Middle frontal gyrus (tissue), 1 donor: ENCODE results near the gene HLCS.

ENCODE experiments used
- DNase-seq: peaks from one replicate; pipeline ENCODE4 v3.0.0-alpha.2; 2015; ENCODE audit warnings: low spot score; ENCODE audit errors: extremely low spot score

HLCS gene

DNA sequence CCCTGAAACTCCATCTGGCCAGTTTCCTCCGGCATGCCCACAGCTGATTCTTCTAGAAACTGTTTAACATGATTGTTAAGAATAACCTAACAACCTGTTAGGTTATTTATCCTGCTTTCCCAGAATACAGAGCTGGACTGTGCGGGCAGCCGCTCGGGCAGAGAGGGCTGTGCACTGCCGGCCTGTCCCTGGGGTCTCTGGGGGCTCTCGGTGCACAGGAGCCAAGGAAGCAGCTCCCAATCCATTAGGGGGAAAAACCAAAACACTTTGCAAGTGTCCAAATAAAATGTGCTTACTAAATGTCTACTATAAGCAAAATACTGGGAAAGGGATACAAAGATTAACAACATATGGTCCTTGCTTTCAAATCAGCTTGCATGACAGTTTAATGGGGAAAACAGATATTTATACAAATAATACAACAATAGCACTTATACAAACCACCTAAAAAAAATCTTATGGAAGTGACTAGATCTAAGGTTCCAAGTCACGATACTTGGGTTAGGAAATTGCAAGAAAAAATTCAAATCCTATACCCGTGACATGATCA, 50.7 kb downstream of the HLCS start:
- DNase-seq = no peak

DNA sequence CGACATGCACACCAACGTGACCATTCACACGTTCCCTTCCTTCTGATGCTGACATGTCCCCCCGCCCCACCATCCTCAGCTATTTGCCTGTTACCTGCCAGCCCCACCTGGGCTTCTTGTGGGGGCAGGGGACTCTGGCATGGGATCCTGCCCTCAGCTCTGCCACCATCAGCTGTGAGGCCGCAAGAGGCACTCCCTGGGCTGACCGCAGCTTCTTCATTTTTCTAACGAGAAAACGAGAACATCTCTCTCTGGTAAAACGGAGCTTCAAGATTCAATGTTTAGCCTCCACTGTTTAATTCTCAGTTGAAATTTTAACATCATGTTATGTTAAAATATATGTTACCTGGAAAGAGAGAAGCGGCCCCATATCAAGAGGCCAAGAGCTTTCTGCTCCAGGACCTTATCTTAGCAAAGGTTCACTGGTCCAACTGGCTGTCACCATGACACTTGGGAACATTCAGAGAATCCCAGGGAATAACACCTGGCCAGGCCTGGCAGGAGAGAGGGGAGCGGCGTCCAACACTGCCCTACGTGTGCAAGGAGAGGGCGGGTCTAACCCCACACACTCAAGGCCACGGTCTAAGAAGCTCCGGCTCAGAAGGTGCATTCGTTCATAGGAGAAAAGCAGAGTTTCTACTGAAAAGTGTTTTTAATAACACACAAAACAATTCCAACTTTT, 51.3 kb downstream of the HLCS start:
- no peak for DNase-seq

DNA sequence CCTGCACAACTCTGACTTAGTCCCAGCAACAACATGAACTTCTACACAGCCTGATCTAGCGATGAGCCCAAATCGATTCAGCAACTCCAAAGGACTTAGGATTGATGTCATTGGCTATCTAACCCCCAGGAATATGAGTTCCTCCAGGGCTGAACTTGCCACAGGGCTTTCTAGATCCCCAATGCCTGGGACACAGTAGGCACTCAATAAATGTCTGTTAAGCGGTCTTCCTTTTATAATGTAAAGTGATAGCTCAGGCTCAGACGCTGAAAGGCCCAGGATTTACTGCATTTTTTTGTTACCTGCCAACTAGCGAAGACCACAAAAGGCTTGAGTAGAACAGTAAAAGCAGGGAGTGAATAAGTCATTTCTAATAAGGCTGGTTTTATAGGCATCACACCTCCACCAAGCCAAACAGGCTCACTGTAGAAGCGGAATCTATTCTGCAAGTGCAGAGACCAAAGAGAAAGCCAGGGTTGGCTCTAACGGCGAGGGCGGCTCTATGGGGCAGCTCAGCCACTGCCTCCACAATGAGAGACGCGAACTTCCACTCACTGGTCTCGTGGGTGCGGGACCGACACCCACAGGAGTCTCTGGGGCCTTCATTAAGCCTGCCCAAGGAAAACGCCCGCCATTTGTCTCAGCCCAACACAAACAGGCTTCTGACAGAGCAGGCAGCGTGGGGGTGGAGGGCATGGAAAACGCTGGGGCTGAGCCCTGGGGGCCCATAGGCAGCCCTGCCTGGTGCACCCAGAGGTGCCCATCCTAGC, 52.0 kb downstream of the HLCS start:
- no peak for DNase-seq

DNA sequence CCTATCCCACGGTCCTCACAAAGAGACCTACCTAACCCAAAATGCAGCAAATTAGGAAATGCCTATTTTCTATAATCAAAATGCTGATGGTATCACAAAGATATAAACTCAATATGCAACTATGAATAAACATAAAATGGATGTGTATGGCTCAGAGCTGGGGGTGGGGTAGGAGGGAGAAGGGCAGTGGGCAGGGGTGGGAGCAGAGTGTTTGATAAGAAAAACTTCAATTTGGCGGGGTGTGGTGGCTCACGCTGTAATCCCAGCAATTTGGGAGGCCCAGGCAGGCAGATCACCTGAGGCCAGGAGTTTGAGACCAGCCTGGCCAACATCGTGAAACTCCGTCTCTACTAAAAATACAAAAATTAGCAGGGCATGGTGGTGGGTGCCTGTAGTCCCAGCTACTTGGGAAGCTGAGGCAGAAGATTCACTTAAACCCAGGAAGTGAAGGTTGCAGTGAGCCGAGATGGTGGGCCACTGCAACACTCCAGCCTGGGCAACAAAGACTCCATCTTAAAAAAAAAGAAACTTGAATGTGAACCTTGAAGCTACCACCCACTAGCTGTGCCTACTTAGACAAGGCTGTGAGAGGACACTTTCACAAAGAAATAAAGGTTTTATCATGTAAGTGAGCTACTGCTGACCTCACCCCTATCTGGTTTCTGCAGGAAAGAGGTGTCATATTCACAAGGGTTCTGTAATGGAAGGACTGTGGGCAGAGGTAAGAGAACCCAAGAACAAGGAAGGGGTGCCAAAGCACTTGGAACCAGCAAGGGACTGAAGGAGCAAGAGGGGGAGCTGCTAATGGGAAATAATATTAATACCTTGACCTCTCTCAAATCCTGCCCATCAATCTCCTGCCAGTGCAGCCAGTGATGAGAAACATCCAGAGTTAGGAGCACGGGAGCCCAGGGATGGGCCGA, 53.0 kb downstream of the HLCS start:
- no peak for DNase-seq

DNA sequence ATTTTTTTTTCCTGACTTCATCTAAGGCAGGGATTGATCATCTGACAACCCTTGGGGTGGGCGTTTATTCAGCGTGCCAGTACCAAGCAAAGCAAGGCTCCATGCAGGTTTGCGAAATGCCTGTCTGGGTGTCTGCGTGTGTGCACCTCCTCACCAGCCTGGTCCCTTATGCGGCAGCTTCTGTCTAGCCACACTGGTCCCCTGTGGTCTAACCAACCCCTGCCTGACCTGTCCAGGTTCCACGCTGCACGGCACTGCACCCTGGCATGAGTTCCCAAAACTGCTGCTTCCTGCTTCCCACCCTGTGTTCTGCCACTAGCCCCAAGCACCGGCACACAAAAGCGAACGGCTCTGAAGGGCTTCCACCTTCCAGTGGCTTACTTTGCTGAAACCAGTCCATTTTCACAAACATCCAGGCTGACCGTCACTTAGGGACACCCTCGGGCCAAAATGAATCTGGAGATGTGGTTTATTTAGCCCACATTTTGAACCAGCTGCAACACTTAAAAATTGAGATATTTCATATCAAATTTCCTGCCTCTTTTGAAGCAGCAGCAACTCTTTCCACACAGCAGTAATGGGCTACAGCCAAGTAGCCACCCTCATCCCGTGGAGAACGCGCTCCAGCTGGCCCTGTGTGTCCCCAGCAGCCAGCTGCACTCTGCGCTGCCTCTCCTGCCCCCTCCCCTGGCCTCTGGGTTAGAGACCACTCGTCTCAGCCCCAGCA, 55.7 kb downstream of the HLCS start:
- DNase-seq = no peak

DNA sequence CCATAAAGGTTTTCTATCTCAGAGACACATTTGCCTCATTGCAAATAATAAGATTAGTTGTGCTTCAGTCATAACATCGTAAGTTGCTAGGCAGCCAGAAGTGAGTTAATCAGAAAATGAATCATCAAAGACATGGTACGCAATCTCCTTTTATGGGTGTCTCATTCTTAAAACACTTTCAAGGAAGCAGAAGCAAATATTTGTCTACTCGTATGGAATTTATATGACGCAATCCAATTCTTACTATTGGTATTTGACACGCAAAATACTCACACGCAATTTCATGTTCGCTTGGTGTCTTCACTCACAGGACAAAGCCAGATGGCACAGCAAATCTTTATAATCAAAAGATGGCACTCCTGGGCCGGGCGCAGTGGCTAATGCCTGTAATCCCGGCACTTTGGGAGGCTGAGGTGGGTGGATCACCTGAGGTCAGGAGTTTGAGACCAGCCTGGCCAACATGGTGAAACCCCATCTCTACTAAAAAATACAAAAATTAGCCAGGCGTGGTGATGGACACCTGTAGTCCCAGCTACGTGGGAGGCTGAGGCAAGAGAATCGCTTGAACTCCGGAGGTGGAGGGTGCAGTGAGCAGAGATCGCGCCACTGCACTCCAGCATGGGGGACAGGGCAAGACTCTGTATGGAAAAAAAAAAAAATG, 56.4 kb downstream of the HLCS start:
- no peak for DNase-seq

DNA sequence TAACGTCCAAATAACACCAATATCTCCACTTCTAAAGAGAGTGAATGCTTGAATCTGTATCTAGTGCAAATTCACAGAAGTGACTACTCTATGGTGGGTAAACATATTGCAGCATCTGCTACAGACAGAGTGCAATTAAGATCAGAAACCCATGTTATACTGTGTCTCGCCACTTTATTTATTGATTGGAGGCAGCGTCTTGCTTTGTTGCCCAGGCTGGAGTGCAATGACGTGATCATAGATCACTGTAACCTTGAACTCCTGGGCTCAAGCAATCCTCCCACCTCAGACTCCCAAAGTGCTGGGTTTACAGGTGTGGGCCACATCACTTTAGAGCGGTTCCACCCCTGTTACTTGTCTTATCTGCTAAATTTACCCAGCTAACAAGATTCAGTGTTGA, 57.0 kb downstream of the HLCS start:
- DNase-seq = no peak

DNA sequence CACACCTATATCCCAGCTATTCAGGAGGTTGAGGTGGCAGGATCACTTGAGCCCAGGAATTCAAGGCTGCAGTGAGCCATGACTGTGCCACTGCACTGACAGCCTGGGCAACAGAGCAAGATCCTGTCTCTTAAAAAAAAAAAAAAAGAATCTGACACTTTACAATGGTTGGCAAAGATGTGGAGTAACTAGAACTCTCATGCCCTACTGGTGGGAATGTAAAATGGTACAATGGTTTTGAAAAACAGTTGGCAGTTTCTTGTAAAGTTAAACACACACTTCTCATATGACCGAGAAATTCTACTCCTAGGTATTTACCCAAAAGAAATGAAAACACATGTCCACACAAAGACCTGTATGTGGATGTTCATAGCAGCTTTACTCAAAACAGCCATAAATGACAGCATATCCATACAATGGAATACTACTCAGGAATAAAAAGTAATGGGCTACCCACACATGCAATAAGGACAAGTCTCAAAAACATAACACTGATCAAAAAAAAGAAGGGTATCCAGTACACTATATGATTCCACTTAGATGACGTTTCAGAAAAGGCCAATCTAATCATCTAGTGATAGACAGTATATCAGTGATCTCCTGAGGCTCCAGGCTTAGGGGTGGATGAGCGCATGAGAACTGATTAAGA, 58.1 kb downstream of the HLCS start:
- DNase-seq = no peak

DNA sequence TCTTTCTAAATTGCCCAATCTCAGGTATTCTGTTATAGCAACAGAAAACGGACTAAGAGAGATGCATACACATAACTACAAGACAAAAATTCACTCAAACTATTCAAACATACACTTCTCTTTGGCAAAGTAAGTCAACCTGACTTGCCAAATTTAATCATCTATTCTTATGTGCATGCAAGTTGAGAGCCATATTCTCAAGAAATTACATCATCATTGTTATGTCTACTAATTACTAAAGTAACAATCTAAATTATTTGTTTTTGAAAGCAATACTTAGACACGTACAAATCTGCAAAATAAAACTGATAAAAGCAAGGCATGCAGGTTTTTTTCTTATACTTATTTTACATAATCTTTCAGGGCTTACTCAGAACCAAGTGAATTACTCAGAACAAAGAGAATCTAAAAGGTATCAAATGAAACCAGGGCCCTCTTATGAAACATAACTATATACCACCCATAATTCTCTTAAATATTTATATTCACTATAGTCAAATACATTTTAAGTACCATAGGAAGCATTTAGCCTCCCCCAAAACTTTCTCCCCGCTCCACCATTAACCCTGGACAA, 62.3 kb downstream of the HLCS start:
- no peak for DNase-seq

DNA sequence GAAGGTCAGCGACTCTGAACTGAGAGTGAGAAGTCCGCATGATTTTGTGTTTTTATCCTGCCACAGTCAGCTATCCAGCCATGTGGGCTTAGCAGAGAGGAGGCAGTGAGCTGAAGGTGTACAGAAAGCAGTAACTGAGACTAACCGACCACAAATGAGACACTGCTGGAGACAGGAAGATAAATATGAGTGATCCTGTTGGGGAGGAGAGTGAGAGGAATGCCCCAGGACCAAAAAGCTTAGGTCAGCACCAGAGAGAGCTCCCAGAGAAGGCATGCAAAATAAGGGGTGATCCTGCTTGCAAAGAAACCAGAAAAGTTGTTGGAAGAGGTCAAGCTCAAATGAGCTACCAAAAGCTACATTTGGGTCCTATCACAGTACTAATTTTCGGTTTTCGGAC, 63.7 kb downstream of the HLCS start:
- DNase-seq = no peak

DNA sequence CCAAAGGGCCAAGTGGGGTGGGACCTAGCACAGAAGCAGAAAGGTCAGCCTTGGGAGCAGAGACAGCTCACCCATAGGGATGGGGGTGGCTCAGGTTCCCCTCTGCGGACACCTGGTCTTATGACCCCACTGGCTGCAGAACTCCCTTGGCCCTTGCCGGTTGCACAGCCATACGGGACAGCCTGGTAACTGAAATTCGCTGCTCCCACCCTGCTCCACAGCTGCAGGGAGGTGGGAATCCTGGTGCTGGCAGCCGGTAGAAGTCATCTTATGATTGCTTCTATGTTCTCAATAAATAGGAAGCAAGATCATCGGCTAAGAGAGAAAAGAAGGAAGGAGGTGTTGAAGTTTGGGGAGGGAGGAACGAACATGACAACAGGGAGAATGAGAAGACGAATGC, 64.1 kb downstream of the HLCS start:
- no peak for DNase-seq

DNA sequence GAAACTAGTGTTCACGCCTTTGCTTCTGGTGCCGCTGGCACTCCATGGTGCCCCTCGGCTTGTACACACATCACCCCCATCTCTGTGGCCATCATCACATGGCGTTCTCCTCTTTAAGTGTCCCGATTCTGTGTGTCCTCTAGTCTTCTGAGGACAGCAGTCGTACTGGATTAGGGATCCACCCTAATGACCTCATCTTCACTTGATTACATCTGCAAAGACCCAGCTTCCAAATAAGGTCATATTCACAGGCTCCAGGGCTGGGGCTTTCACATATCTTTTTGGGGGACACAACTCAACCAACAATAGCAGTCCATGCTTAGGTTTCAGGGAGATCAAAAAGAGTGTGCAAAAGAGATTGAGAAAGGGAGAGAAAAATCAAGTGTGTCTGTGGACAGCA, 64.9 kb downstream of the HLCS start:
- DNase-seq = no peak

DNA sequence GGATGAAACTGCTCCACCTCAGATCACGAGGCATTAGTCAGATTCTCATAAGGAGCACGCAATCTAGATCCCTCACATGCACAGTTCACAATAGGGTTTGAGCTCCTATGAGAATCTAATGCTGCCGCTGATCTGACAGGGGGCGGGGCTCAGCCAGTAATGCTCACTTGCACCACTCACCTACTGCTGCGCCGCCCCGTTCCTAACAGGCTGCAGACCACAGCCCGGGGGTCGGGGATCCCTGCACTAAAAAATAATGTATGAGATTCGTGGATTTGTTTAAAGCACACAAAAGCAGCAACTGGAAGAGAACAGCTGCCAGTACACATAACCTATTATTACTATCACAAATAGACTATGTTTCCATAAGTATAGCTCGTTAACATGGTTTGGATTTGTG, 72.9 kb downstream of the HLCS start:
- DNase-seq = no peak

DNA sequence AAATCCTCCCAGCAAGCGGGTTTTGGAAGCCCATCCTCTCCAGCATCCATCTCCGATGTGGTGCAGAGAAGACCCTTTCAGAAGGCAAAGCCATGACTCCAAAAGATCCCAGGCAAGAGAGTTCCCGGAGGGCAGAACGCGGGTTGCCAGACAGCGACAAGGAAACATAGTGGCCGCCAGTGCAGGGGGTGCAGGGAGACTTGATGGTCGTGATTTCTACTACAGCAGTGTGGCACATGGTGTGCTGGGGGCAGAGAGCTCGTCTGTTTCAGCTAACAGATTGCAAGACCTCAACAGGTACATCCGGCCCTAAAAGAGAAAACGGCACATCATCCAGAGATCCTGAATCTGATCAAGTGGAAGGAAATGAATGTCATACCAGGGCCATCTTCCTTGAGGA, 74.3 kb downstream of the HLCS start:
- DNase-seq = no peak

DNA sequence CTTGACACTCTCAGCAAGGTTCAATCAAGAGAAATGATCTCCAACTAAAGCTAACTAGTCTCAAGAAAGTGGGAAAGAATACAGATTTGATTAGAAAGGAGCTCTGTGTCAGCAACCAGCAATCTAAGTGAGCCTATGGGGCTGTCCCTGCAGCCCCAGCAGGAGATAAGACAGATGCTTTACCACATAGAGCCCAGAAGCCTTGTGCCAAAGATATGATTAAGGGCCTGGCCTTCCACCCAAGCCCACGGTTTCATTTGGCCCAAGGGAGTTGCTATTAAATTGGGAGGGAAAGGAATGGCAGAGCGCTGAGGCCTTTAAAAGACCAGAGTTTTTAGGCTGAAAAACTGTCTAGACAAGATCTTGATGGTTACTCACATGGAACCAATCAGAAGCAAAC, 74.8 kb downstream of the HLCS start:
- DNase-seq = no peak

DNA sequence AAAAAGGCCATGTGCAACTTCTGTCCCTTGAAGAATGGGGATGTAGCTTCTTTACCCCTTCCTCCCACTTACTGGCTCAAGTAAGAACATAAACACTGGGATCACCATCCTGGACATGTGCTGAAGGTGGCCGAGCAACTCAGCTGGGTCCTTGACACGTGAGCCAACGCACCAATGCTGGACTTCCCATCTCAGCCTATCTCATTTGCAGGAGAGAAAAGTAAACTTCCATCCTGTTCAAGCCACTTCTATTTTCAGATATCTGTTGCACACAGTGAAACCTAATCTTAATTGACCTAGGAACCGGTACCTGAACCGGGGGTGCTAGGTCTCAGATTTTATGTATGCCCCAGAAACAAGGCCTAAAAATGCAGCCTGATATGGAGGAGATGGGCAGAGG, 75.3 kb downstream of the HLCS start:
- no peak for DNase-seq

DNA sequence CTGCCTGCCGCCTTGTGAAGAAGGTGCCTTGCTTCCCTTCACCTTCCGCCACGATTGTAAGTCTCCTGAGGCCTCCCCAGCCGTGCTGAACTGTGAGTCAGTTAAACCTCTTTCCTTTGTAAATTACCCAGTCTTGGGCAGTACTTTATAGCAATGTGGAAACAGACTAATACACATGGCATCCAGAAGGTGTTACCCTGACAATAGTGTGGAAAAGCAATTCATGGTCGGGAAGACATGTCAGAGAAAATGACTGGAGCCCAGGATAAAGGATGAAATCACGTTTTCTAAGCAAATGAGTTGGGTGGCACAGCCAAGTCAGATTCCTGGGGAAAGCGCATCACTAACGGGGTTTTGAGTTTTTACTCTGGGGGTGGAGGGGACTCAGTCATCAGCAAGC, 76.4 kb downstream of the HLCS start:
- DNase-seq = no peak

DNA sequence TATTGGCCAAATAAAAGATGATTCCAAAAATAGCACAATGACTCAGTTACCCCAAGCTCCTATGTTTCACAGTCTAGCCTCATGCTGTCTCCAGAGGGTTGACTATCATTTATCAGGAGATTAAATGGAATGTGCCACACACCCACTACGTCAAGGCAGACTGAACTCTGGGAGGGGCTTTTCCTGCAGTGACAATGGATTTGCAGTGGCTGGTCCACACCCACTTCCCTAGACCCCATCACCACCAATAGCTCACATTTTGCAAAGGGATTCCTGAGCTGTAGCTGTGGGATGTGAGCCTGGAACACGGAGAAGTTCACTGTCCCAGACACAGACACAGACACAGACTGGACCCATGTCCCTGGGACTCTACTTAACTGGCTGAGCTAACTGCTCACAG, 77.1 kb downstream of the HLCS start:
- no peak for DNase-seq

DNA sequence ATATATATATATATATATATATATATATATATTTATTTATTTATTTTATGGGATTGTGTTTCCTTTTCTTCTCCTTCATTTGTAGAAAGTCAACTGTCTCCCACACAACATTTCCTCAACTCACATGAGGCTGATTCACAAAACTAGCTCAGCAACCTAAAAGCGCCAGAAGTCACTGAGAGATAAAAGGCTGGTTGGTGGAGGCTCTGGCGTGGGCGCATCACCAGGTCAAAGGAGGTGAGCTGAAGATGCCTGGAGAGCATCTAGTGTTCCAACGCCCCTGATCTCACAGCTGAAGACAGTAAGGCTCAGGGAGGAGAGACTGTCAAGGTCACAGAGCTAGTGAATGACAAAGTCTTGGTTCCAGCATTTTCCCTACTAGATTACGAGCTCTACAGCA, 78.0 kb downstream of the HLCS start:
- no peak for DNase-seq

DNA sequence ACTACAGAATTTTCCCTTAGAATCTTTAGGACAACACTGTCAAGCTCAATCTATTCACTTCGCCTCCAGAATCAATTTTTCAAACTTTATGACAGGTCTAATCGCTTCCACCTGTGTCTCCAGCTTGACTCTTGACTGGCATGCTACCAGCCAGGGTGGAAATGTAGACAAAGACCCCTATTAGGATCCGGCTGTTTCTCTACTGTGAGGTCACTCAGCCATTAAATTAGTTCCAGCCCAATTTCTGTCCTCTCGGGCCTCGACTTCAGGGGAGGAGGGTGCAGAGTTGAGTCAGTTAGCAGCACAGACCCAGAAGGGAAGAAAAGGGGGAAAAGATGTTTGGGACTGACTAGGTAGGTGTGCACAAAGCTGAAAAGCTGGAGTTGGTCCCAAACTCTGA, 78.5 kb downstream of the HLCS start:
- no peak for DNase-seq
